Neural cell (in vitro differentiated cells): ENCODE results near the gene SULT1C2. TPM values are rescaled to one million over a fixed set of nuclear protein-coding genes. Genes with fewer than 3 reads are reported as not detected.

Source experiments
- H2AFZ ChIP-seq: fragments of 200-600, 300-800 bp; sonication (generic), shearing (Covaris generic); 2 replicates; pipeline ENCODE4 v1.6.0; 2014; ENCODE audit warnings: low read depth, mild to moderate bottlenecking, antibody characterized with exemption, low read length, moderate library complexity
- H3F3A ChIP-seq: fragments of 200-600 bp; shearing (Covaris generic); 2 replicates; pipeline ENCODE4 v1.6.1; 2016; ENCODE audit warnings: mild to moderate bottlenecking, moderate library complexity, mixed read lengths, antibody characterized with exemption, low read length; ENCODE audit not compliant: insufficient read depth, poor library complexity, severe bottlenecking
- H3K27ac ChIP-seq: fragments of 200-600, 300-800 bp; sonication (generic), shearing (Covaris generic); 2 replicates; pipeline ENCODE4 v1.5.1; 2014; ENCODE audit warnings: mild to moderate bottlenecking, low read length, moderate library complexity
- H3K27me3 ChIP-seq: fragments of 300-800, 200-600 bp; sonication (generic), shearing (Covaris generic); 2 replicates; pipeline ENCODE4 v1.6.0; 2014; ENCODE audit warnings: mild to moderate bottlenecking, low read depth, low read length, moderate library complexity; ENCODE audit not compliant: insufficient read depth
- H3K36me3 ChIP-seq: fragments of 300-800, 200-600 bp; sonication (generic), shearing (Covaris generic); 2 replicates; pipeline ENCODE4 v1.5.1; 2014; ENCODE audit warnings: mild to moderate bottlenecking, antibody characterized with exemption, low read length, moderate library complexity; ENCODE audit not compliant: insufficient read depth
- H3K4me2 ChIP-seq: fragments of 300-800, 200-600 bp; sonication (generic), shearing (Covaris generic); 2 replicates; pipeline ENCODE4 v1.6.0; 2014; ENCODE audit warnings: mild to moderate bottlenecking, low read length
- H3K4me3 ChIP-seq: fragments of 300-800, 200-600 bp; sonication (generic), shearing (Covaris generic); 2 replicates; pipeline ENCODE4 v1.5.1; 2014; ENCODE audit warnings: mild to moderate bottlenecking, low read length, moderate library complexity
- H3K79me2 ChIP-seq: fragments of 200-600 bp; shearing (Covaris generic); replicated peaks from 2 replicates; pipeline ENCODE4 v1.6.0; 2014; ENCODE audit warnings: mild to moderate bottlenecking, low read length, moderate library complexity; ENCODE audit not compliant: insufficient read depth
- H3K9ac ChIP-seq: fragments of 300-800, 200-600 bp; sonication (generic), shearing (Covaris generic); 2 replicates; pipeline ENCODE4 v1.6.1; 2016; ENCODE audit warnings: mild to moderate bottlenecking, low read length, mixed read lengths
- H3K9me2 ChIP-seq: fragments of 200-600 bp; shearing (Covaris generic); 2 replicates; pipeline ENCODE4 v1.6.1; 2016; ENCODE audit warnings: mild to moderate bottlenecking, low read length, mixed read lengths; ENCODE audit not compliant: insufficient read depth
- H3K9me3 ChIP-seq: fragments of 200-600, 300-800 bp; sonication (generic), shearing (Covaris generic); 2 replicates; pipeline ENCODE4 v1.6.1; 2016; ENCODE audit warnings: mild to moderate bottlenecking, mixed run types, low read length, moderate library complexity, mixed read lengths
- H4K20me1 ChIP-seq: fragments of 200-600 bp; shearing (Covaris generic); 2 replicates; pipeline ENCODE4 v1.6.1; 2016; ENCODE audit warnings: mild to moderate bottlenecking, mixed run types; ENCODE audit not compliant: insufficient read depth
- CTCF ChIP-seq: fragments of 450-650 bp; IDR thresholded peaks from 2 replicates; pipeline ENCODE4 v1.5.1; 2014; ENCODE audit warnings: antibody characterized with exemption, mild to moderate bottlenecking, moderate library complexity; ENCODE audit not compliant: poor library complexity, severe bottlenecking
- EP300 ChIP-seq: fragments of 450-650 bp; conservative IDR thresholded peaks from 2 replicates; pipeline ENCODE4 v1.6.1; 2014; ENCODE audit warnings: antibody characterized with exemption, mild to moderate bottlenecking, moderate library complexity; ENCODE audit not compliant: poor library complexity, severe bottlenecking
- EZH2 ChIP-seq: fragments of 200-600, 300-800 bp; shearing (Covaris generic), sonication (generic); IDR thresholded peaks from 2 replicates; pipeline ENCODE4 v1.6.1; 2014; ENCODE audit warnings: antibody characterized with exemption, low read length, borderline replicate concordance, mild to moderate bottlenecking; ENCODE audit not compliant: insufficient read depth, poor library complexity, severe bottlenecking
- MXI1 ChIP-seq: fragments of 450-650 bp; conservative IDR thresholded peaks from 2 replicates; pipeline ENCODE4 v1.6.1; 2014; ENCODE audit warnings: antibody characterized with exemption, mild to moderate bottlenecking; ENCODE audit not compliant: poor library complexity, severe bottlenecking
- POLR2AphosphoS5 ChIP-seq: IDR thresholded peaks from 2 replicates; pipeline ENCODE4 v1.6.1; 2012
- RAD21 ChIP-seq: fragments of 450-650 bp; conservative IDR thresholded peaks from 2 replicates; pipeline ENCODE4 v1.6.1; 2014; ENCODE audit warnings: antibody characterized with exemption, mild to moderate bottlenecking, moderate library complexity
- REST ChIP-seq: IDR thresholded peaks from 2 replicates; pipeline ENCODE4 v1.6.1; 2012; ENCODE audit warnings: borderline replicate concordance
- SMC3 ChIP-seq: fragments of 450-650 bp; conservative IDR thresholded peaks from 2 replicates; pipeline ENCODE4 v1.6.1; 2014; ENCODE audit warnings: antibody characterized with exemption, mild to moderate bottlenecking, moderate library complexity; ENCODE audit not compliant: poor library complexity
- TAF1 ChIP-seq: IDR thresholded peaks from 2 replicates; pipeline ENCODE4 v1.6.1; 2012; ENCODE audit warnings: low read depth
- polyA plus RNA-seq: library from polyadenylated mRNA; depleted of rRNA; stranded (reverse); fragments of >200 nt; gene quantifications from 2 replicates; pipeline ENCODE4 v1.2.3, GENCODE V29; 2014

SULT1C2 gene
- polyA plus RNA-seq, 1 donor from 2014 or later = not detected

- Histone ChIP-seq H3K79me2 (no peaks in the 10 kb centered on the region), H3F3A (no peaks in the 10 kb centered on the region), H4K20me1 (no peaks in the 10 kb centered on the region)
Measured at GRCh38 chr2:108293850-108294249, 5.2 kb downstream of the SULT1C2 start.

GRCh38 chr2:108297436-108298141 is 8.9 kb downstream of the SULT1C2 start:
- H3F3A ChIP-seq = no peaks in the 10 kb centered on the region
- H2AFZ ChIP-seq = no peak overlapping the region
- no peak for TF ChIP-seq SMC3
- no peak for TF ChIP-seq REST
- TF ChIP-seq EZH2 = no peak
- TF ChIP-seq RAD21 = no peak
- TF ChIP-seq POLR2AphosphoS5 = no peak
- H3K9ac ChIP-seq = no peak overlapping the region
- no peaks in the 10 kb centered on the region for H3K27me3 ChIP-seq
- no peaks in the 10 kb centered on the region for H3K9me2 ChIP-seq
- no peaks in the 10 kb centered on the region for H3K36me3 ChIP-seq
- no peaks in the 10 kb centered on the region for H3K9me3 ChIP-seq
- H4K20me1 ChIP-seq = no peaks in the 10 kb centered on the region
- H3K79me2 ChIP-seq = no peaks in the 10 kb centered on the region
- H3K4me3 ChIP-seq = no peak overlapping the region
- H3K4me2 ChIP-seq = no peak overlapping the region
- no peak overlapping the region for H3K27ac ChIP-seq

More at GRCh38 chr2:108293850-108294249, 5.2 kb downstream of the SULT1C2 start:
- Histone ChIP-seq H3K9me3 (no peaks in the 10 kb centered on the region), H2AFZ (no peak overlapping the region), H3K4me3 (no peak overlapping the region), H3K27ac (no peak overlapping the region), H3K36me3 (no peaks in the 10 kb centered on the region), H3K4me2 (no peak overlapping the region), H3K9me2 (no peaks in the 10 kb centered on the region), H3K27me3 (no peaks in the 10 kb centered on the region), H3K9ac (no peak overlapping the region)
- TF ChIP-seq TAF1 (no peak), CTCF (no peak), RAD21 (no peak), POLR2AphosphoS5 (no peak), MXI1 (no peak), REST (no peak), EP300 (no peak), SMC3 (no peak), EZH2 (no peak)
